DOHH2 (cell line): Measurements from ENCODE around the gene NFIB.

Source experiments
- CTCF ChIP-seq: fragments of 200-600 bp; sonication (generic); IDR thresholded peaks from one replicate; pipeline ENCODE4 v1.5.1; 2014; ENCODE audit warnings: antibody characterized with exemption, mild to moderate bottlenecking, low read depth, low read length; ENCODE audit not compliant: poor library complexity, severe bottlenecking
- EZH2phosphoT487 ChIP-seq: fragments of 200-600 bp; sonication (generic); IDR thresholded peaks from 2 replicates; pipeline ENCODE4 v1.6.1; 2017; ENCODE audit warnings: borderline replicate concordance, mild to moderate bottlenecking, antibody characterized with exemption, low read length, moderate library complexity, mixed read lengths

GRCh38 chr9:14306188-14306587 is 7.8 kb downstream of the NFIB start:
- no peak for TF ChIP-seq CTCF
- TF ChIP-seq EZH2phosphoT487 = no peak
